Lower leg skin (tissue), 3 donors: ENCODE data around the gene RBMY1D.

Source experiments
- POLR2A ChIP-seq, 2 donors: fragments of 450-650 bp; IDR thresholded peaks; one replicate each; pipeline ENCODE4 v1.6.1; 2016 to 2017; ENCODE audit warnings: antibody characterized with exemption in 2 of 2, mild to moderate bottlenecking in 1 of 2, moderate library complexity in 1 of 2
- TF ChIP-seq, protein P1 (sequence below), 3 donors: fragments of 450-650 bp; IDR thresholded peaks; one replicate each; pipeline ENCODE4 v1.5.1; 2016; ENCODE audit warnings: antibody characterized with exemption in 3 of 3, mild to moderate bottlenecking in 3 of 3, moderate library complexity in 2 of 3

DNA sequence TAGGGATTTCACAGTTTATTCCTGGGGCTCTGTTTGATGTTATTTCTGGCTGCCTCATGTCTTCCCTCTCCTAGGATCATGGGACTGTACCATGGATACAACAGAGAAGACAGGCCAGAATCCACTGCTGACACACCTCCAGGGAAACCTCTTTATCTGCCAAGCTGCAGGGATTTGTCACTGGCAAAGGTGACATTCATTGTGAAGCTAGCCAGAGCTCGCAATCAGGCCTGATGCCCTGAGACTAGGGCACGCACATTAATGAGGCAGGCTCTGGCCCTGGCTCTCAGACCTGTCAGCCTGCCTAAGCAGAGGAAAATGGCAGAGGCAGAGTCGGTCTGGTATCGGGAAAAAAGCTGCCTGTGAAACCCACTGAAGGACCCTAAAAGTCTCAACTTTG, 52.2 kb downstream of the RBMY1D start:
- TF ChIP-seq, protein P1, sequence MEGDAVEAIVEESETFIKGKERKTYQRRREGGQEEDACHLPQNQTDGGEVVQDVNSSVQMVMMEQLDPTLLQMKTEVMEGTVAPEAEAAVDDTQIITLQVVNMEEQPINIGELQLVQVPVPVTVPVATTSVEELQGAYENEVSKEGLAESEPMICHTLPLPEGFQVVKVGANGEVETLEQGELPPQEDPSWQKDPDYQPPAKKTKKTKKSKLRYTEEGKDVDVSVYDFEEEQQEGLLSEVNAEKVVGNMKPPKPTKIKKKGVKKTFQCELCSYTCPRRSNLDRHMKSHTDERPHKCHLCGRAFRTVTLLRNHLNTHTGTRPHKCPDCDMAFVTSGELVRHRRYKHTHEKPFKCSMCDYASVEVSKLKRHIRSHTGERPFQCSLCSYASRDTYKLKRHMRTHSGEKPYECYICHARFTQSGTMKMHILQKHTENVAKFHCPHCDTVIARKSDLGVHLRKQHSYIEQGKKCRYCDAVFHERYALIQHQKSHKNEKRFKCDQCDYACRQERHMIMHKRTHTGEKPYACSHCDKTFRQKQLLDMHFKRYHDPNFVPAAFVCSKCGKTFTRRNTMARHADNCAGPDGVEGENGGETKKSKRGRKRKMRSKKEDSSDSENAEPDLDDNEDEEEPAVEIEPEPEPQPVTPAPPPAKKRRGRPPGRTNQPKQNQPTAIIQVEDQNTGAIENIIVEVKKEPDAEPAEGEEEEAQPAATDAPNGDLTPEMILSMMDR (IDR thresholded peaks at IDR 0.05) = no peak
- no peak for TF ChIP-seq POLR2A (IDR thresholded peaks at IDR 0.05)
